HG03521 (cell line): ENCODE results near the gene ZSCAN1.

Experiments
- ATAC-seq: cut with Tn5 transposase; IDR thresholded peaks from one replicate; pipeline ENCODE4 v1.9.1; 2021; ENCODE audit warnings: mild to moderate bottlenecking, moderate library complexity; ENCODE audit not compliant: unreplicated experiment

Gene ZSCAN1

DNA sequence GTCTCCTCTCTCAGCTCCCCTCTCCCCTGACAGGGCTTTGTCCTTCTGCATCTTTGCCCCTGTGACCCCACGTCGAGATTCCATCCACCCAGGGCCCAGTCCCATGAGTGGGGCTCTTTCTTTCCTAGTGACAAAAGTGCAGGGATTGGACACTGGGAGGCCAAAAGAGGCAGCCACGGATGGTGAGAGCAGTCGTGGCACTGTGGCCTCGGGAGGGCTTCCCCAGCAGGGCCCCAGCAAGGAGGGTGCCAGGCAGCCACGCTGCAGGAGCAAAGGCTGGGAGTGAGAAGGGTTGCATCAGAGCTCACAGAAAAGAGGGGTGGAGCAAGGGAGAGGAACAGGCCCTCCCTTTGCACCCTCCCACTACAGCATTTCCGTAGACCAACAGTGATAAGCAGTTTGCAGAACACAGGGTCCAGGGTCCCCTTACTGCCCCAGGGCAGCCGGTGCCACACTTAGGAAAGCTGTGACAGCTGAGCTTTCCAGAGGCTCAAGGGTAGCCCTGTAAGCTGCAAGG, 4.9 kb downstream of the ZSCAN1 start:
- ATAC-seq, result no peak

DNA sequence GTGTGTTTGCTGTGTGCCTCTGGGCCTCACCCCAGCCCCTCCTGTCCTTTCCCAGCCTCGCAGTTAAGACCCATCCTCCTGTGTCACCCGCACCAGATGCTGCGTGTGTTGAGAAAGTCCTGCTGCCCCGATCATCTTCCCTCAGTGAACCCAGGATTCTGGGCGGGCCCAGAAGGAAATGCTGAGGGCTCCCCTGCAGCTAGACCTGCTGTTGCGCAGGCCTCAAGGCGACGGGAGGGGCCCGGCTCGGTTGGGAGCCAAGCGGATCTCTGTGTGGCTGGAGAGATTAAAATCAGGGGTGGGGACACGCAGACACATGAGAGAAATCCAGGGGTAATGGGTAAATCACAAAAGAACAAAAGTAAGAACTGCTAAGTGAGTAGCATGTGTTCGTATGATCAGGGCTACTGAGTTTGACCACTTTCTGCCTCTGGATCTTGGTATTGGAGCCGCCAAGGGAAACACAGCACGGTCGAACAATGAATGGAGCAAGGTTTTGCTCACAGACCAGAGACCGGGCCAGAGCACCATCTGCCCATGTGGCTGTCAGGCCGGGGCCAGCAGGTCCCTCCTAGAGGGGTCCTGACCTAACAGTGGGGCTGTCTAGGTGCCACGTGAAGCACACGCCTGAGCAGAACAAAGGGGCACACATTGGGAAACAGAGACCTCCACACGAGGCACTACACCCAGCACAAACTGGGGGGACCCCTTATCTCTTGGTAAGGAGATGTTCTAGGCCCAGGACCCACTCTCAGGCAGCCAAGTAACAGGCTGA, 7.1 kb downstream of the ZSCAN1 start:
- ATAC-seq, result no peak

DNA sequence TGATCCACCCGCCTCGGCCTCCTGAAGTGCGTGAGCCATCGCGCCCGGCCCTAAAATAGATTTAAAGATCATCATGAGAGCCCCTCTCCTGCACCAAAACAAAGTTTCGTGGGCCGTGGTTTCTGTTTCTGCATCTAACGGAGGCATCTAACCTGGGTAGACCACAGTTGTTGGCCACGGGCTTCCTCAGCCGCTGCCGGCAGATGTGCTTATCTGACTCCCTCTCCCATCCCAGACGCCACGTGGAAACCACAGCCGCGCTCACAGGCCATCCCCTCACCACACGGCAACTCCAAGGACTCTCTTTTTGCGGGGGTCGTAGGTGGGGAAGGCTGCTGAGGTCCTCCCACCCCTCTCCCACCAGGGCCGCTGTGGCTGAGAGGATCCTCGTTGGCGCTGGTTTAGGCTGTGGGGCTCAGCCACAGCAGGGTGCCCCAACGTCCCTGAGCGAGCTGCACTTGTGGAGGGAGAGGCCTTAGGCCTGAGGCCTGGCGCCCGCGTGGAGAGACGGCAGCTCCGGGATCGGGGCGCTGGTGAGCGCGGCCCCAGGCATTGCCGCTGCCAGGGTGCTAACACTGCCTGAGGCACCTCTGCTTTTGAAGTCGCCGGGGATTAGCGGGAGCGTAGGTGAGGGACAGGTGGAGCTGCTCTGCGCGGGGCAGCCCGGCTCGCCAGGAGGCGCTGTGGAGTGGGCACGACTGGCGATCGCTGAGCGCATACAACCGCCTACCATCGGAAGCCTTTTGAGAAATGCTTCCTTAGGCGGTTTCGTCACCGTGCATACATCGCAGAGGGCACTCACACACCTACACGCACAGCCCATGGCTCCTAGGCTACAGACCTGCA, 8.9 kb downstream of the ZSCAN1 start:
- ATAC-seq, result no peak

GRCh38 chr19:58044391-58044790, 10.6 kb downstream of the ZSCAN1 start:
- no peak for ATAC-seq

GRCh38 chr19:58044886-58045285, 11.1 kb downstream of the ZSCAN1 start:
- ATAC-seq, result no peak

DNA sequence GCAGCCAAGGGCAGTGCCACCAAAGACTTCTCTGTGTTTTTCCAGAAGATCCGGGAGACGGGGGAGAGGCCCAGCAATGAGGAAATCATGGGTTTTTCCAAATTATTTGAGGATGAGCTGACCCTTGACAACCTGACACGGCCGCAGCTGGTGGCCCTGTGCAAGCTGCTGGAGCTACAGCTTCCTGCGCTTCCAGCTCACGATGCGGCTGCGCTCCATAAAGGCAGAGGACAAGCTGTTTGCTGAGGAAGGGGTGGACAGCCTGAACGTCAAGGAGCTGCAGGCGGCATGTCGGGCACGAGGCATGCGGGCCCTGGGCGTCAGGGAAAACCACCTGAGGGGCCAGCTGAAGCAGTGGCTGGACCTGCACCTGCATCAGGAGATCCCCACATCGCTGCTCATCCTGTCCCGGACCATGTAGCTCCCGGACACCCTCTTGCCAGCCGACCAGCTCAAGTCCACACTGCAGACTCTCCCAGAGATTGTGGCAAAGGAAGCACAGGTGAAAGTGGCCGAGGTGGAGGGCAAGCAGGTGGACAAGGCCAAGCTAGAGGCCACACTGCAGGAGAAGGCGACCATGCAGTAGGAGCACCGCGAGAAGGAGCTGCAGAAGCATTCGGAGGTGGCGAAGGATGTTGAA, 11.7 kb downstream of the ZSCAN1 start:
- ATAC-seq, result no peak

DNA sequence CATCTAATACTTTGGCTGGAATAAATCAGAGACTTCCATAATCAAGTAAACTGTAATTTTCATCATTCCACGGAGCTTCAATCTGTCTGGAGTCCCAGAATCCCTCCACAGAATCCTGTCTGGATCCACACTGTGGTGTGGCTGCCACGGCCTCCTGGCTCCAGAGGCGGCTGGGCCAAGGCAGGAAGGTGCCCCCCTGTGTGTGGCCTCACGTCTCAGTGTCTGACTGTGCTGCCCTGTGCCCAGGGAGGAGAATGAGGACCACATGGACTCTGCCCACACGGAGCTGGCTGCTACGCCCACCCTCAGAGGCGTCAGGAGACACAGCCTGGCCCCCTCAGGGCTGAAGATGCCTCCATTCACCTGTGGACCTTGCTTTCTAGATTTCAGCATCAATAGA, 13.0 kb downstream of the ZSCAN1 start:
- ATAC-seq, result no peak

GRCh38 chr19:58047672-58048071, 13.8 kb downstream of the ZSCAN1 start:
- no peak for ATAC-seq

- no peak for ATAC-seq
Observed at GRCh38 chr19:58052256-58052655, 18.4 kb downstream of the ZSCAN1 start.

GRCh38 chr19:58053480-58054156, 19.8 kb downstream of the ZSCAN1 start:
- ATAC-seq, result no peak

GRCh38 chr19:58054901-58055874, 21.4 kb downstream of the ZSCAN1 start:
- no peak for ATAC-seq

GRCh38 chr19:58056261-58056660, 22.4 kb downstream of the ZSCAN1 start:
- no peak for ATAC-seq

GRCh38 chr19:58056861-58057260, 23.0 kb downstream of the ZSCAN1 start:
- ATAC-seq, result no peak

DNA sequence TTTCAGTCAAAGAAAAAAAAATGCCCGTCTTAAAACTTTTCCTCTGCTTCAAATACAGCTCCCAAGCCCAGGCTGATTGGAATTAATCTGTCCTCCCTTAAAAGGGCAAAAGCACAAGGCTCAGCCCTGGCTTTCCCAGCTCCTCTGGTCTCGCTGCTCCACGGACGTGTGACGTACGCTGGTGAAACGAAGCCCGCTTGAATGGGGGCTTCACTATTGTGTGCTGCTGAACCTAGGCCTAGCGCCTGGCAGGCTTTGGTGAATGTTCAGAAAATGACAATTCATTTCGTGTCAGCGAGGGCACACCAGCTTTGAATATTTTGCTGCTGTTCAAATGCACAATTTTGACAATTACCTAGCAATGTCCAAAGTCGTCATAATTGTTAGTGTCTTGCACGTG, 24.6 kb downstream of the ZSCAN1 start:
- ATAC-seq, result no peak

DNA sequence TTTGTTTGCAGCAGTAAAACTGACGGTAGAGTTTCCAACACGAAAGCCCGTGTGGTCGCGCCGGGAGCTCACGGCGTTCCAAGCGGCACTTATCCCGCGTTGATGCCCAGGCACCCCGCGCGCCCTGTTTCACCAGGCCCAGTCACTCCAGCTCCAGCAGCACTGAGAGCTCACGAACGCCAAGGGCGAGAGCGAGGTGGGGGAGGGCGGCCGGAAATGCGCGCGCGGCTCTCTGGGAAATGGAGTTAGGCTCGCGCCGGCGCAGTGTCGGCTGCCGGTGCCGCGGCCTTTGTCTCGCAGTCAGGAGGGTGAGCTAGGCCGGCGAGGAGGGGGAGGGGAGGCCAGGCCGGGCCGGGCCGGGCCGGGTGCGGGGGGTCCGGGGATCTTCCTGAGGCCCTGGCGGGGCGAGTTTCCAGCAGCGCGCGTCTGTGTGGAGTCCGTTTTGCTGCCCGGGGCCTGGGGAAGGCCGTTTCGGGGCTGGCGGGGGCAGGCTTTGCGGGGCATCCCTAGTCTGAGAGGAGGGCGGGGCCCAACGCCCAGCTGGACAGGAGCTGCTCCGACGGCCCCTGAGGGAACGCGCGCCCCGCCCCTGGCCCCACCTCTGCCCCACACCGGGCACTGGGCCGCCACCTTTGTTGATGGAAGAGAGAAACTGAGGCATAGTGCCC, 25.3 kb downstream of the ZSCAN1 start, which contains the start of gene ZNF135:
ZNF135 (plus strand) TSS at position 280 of the 668 bp plus-strand sequence. CDS start 721 bp downstream, outside the sequence.
- ATAC-seq, result no peak

- no peak for ATAC-seq
Observed at GRCh38 chr19:58059671-58060078, 25.9 kb downstream of the ZSCAN1 start.

DNA sequence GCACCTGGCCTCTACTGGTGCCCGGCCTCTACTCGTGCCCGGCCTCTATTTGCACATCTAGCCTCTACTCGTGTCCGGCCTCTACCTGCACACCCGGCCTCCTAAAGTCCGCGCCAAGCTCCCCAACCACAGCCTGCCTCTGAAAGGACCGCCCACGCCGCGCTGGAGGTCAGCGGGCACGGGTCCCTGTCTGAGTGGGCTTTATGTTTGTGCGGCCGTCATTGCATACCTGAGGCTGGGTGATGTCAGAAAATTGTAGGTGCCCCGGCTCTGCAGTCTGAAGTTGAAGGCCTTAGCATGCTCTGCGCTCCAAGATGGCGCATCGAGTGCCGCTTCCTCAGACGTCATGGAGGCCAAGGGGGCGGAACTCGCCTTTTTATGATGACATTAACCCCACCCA, 26.4 kb downstream of the ZSCAN1 start:
- no peak for ATAC-seq

- ATAC-seq, result no peak
Observed at GRCh38 chr19:58063712-58064111, 29.9 kb downstream of the ZSCAN1 start.
